Tibial nerve (tissue), 4 donors: ENCODE results near the gene ZBTB16. TPM values are rescaled to one million over a fixed set of nuclear protein-coding genes. Genes with fewer than 3 reads are reported as not detected.

Experiments
- DNase-seq, 2 donors: peaks; one replicate each; pipeline ENCODE4 v3.0.0-alpha.2; 2019; ENCODE audit warnings: low spot score in 2 of 2
- H3K27ac ChIP-seq, 4 donors: fragments of 200-600 bp; sonication (generic) in 3 of 4; one replicate each; pipeline ENCODE4 v1.5.1; 2017 to 2019; ENCODE audit warnings: mild to moderate bottlenecking in 1 of 4
- H3K27me3 ChIP-seq, 2 donors: fragments of 200-600 bp; sonication (generic) in 1 of 2; one replicate each; pipeline versions ENCODE4 v1.5.1 to v1.6.0; 2017 to 2019
- H3K36me3 ChIP-seq, 3 donors: fragments of 200-600 bp; sonication (generic); one replicate each; pipeline ENCODE4 v1.5.1; 2018 to 2019
- H3K4me1 ChIP-seq, 4 donors: fragments of 200-600 bp; sonication (generic) in 3 of 4; one replicate each; pipeline ENCODE4 v1.5.1; 2017 to 2019
- H3K4me3 ChIP-seq, 4 donors: fragments of 200-600 bp; sonication (generic) in 3 of 4; one replicate each; pipeline ENCODE4 v1.5.1; 2017 to 2019; ENCODE audit warnings: mild to moderate bottlenecking in 1 of 4, moderate library complexity in 1 of 4
- H3K9me3 ChIP-seq, 4 donors: fragments of 200-600 bp; sonication (generic) in 3 of 4; one replicate each; pipeline ENCODE4 v1.5.1; 2017 to 2019
- EP300 ChIP-seq, 2 donors: sonication (generic); formaldehyde crosslinking; IDR thresholded peaks; one replicate each; pipeline ENCODE4 v1.6.1; 2017; ENCODE audit warnings: antibody characterized with exemption in 2 of 2, mild to moderate bottlenecking in 1 of 2
- POLR2A ChIP-seq, 2 donors: fragments of 450-650 bp; IDR thresholded peaks; one replicate each; pipeline ENCODE4 v1.6.1; 2017; ENCODE audit warnings: antibody characterized with exemption in 2 of 2, mild to moderate bottlenecking in 2 of 2, moderate library complexity in 2 of 2
- WGBS, 2 donors: methylation state at CpG; one replicate each; pipeline ENCODE4 v1.1.5; 2018; 5-methylcytosine and 5-hydroxymethylcytosine counted together
- total RNA-seq, 4 donors: library from RNA; depleted of rRNA; stranded (reverse); fragments of >200 nt; gene quantifications; one replicate each; pipeline ENCODE4 v1.1.0, GENCODE V29; 2016
- TF ChIP-seq, protein P1 (sequence below), 5 experiments: fragments of 200-600 bp in 3 of 5; fragments of 450-650 bp in 2 of 5; sonication (generic) in 3 of 5; IDR thresholded peaks; one replicate each; pipeline ENCODE4 v1.5.1; 2016 to 2019; ENCODE audit warnings: antibody characterized with exemption in 5 of 5, mild to moderate bottlenecking in 3 of 5, moderate library complexity in 2 of 5

Gene ZBTB16
- total RNA-seq, 4 donors from 2014 or later, result 405 to 756 (median 580) TPM

DNA sequence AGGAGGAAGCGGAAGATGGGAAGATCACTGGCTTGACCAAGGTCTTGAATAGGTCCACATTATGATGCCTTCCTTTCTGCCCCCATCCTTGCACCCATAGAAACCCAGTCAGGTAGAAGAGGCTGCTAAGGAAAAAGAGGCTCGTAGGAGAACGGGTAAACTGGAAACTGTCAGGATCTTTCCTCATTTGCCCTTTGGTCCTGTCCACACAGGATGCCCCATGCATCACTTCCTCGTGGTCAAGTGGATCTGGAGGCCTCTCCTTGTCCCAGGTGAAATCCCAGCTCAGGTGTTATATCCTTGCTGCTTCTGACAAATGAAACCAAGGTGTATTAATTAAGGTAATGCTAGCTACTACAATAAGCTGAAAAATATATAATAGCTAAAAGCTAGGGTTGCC lies 8.0 kb upstream of the ZBTB16 start:
- TF ChIP-seq POLR2A (IDR thresholded peaks at IDR 0.05) (no peak), EP300 (IDR thresholded peaks at IDR 0.05) (no peak)
- TF ChIP-seq, protein P1, sequence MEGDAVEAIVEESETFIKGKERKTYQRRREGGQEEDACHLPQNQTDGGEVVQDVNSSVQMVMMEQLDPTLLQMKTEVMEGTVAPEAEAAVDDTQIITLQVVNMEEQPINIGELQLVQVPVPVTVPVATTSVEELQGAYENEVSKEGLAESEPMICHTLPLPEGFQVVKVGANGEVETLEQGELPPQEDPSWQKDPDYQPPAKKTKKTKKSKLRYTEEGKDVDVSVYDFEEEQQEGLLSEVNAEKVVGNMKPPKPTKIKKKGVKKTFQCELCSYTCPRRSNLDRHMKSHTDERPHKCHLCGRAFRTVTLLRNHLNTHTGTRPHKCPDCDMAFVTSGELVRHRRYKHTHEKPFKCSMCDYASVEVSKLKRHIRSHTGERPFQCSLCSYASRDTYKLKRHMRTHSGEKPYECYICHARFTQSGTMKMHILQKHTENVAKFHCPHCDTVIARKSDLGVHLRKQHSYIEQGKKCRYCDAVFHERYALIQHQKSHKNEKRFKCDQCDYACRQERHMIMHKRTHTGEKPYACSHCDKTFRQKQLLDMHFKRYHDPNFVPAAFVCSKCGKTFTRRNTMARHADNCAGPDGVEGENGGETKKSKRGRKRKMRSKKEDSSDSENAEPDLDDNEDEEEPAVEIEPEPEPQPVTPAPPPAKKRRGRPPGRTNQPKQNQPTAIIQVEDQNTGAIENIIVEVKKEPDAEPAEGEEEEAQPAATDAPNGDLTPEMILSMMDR (IDR thresholded peaks at IDR 0.05), result no peak
- Histone ChIP-seq H3K27me3 (no peaks in the 10 kb centered on the region), H3K27ac (no peak overlapping the region), H3K36me3 (no peaks in the 10 kb centered on the region), H3K9me3 (no peaks in the 10 kb centered on the region), H3K4me3 (no peak overlapping the region), H3K4me1 (no peaks in the 10 kb centered on the region)
- no peak for DNase-seq
- 84 to 87% methylated on average over 4 of the region's 4 CpGs for WGBS, 2 donors

DNA sequence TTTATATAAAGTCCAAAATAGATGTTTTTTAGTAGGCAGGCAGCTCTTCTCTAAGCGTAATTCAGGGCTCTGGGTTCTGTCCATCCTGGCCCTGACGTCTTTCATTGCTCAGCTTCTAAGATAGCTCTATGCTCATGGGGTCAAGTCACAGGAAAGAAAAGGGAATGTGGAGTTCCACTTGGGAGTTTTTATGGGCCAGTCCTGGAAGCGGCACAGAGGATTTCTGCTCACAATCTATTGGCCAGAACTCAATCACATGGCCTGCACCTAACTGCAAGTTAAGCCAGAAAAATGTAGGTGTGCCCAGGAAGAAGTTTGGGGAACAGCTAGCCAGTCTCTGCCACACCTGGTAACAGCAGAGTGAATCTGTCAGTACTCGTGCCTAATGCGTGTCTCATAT lies 7.4 kb upstream of the ZBTB16 start:
- no peaks in the 10 kb centered on the region for H3K36me3 ChIP-seq
- DNase-seq, result no peak
- H3K9me3 ChIP-seq, result no peaks in the 10 kb centered on the region
- no peaks in the 10 kb centered on the region for H3K27me3 ChIP-seq
- no peaks in the 10 kb centered on the region for H3K4me1 ChIP-seq
- H3K27ac ChIP-seq, result no peak overlapping the region
- H3K4me3 ChIP-seq, result no peak overlapping the region
- TF ChIP-seq POLR2A (IDR thresholded peaks at IDR 0.05) (no peak), EP300 (IDR thresholded peaks at IDR 0.05) (no peak)
- TF ChIP-seq, protein P1 (IDR thresholded peaks at IDR 0.05), result no peak
- WGBS, 2 donors, result 86 to 89% methylated on average over 5 of the region's 5 CpGs

DNA sequence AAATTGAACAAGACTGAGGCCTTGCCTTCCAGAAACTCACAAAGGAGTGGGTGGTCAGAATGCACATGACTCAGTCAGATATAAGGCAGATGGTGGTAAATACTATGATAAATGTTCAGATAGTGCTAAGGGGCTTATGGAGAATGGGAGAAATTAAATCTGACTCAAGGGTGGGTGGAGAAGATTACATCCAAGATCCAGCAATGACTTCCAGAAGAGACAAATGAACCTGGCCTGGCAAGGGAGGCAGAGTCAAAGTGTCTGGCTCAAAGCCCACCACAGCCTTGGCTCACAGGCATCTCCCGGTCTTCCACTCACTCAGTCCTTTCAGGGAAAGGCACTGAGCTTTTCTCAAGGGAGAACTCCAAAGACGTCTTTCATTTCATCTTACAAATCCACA lies 6.1 kb upstream of the ZBTB16 start:
- 86 to 89% methylated on average over 2 of the region's 2 CpGs for WGBS, 2 donors
- H3K27ac ChIP-seq, result no peak overlapping the region
- TF ChIP-seq, protein P1 (IDR thresholded peaks at IDR 0.05), result no peak
- TF ChIP-seq POLR2A (IDR thresholded peaks at IDR 0.05) (no peak), EP300 (IDR thresholded peaks at IDR 0.05) (no peak)
- no peak for DNase-seq
- no peak overlapping the region for H3K4me3 ChIP-seq
- no peaks in the 10 kb centered on the region for H3K9me3 ChIP-seq
- H3K27me3 ChIP-seq, result no peaks in the 10 kb centered on the region
- H3K36me3 ChIP-seq, result no peaks in the 10 kb centered on the region
- H3K4me1 ChIP-seq, result peaks cover 0 to 11% (median 6%) of the 10 kb centered on the region in 4 donors

DNA sequence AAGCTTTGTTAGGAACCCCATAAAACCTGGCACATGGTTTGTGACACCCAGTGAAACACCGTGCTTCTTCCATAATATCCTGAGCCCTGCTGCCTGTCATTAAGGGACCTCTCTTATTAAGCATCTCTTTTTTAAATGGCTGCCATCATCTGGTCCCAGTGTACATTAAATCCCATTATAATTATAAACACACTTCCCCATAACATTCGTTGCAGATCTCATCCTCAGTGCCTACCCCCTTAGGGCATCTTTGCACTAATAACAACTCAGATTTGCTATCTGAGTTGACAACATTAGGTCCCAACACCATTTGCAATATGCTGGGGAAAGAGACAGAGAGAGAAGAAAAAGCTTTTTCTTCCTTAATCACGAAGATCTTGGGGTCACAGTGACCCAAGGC lies 4.7 kb upstream of the ZBTB16 start:
- H3K9me3 ChIP-seq, result no peaks in the 10 kb centered on the region
- no peak for DNase-seq
- 76 to 80% methylated on average over 3 of the region's 3 CpGs for WGBS, 2 donors
- peaks cover 0 to 18% (median 7%) of the 10 kb centered on the region in 4 donors for H3K4me1 ChIP-seq
- TF ChIP-seq, protein P1 (IDR thresholded peaks at IDR 0.05), result no peak
- TF ChIP-seq POLR2A (IDR thresholded peaks at IDR 0.05), result no peak
- no peak for TF ChIP-seq EP300 (IDR thresholded peaks at IDR 0.05)
- H3K36me3 ChIP-seq, result no peaks in the 10 kb centered on the region
- H3K27me3 ChIP-seq, result no peaks in the 10 kb centered on the region
- H3K27ac ChIP-seq, result no peak overlapping the region
- no peak overlapping the region for H3K4me3 ChIP-seq

DNA sequence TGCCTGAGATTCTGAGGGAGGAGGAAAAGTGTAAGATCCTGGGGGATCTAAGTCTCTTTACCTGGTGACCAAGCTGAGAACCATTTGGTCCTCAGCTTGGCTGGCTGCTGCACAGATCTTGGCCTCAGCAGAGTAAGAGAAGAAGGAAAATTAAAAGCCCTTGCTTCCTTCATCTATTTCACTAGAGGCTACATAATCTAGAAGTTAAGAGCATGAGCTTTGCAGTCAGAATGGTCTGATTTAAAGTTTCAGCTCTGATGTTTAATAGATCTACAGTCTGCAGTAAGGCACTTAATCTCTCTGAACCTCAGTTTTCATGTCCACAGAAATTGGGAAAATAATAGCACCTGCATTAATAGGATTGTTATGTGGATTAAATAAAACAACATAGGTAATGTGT lies 3.1 kb upstream of the ZBTB16 start:
- no peak overlapping the region for H3K4me3 ChIP-seq
- no peak overlapping the region for H3K27ac ChIP-seq
- H3K27me3 ChIP-seq, result no peaks in the 10 kb centered on the region
- H3K9me3 ChIP-seq, result no peaks in the 10 kb centered on the region
- TF ChIP-seq, protein P1 (IDR thresholded peaks at IDR 0.05), result no peak
- TF ChIP-seq EP300 (IDR thresholded peaks at IDR 0.05) (no peak), POLR2A (IDR thresholded peaks at IDR 0.05) (no peak)
- peaks cover 0 to 18% (median 7%) of the 10 kb centered on the region in 4 donors for H3K4me1 ChIP-seq
- DNase-seq, result no peak
- peaks cover 0 to 11% (median 0%) of the 10 kb centered on the region in 3 donors for H3K36me3 ChIP-seq
